Measurements from ENCODE around the gene ETS2. TPM values are rescaled to one million over a fixed set of nuclear protein-coding genes. Genes with fewer than 3 reads are reported as not detected.
"Not testable (repeated sequence)": the region's sequence is repeated elsewhere in the genome, so short reads cannot be mapped to it uniquely, and the experiment has no call there.

Gene ETS2
- total RNA-seq, 2 experiments from 2014 or later = 15.2 to 19.7 TPM

- no peak overlapping the region for H3K4me3 Mint-ChIP-seq
- no peaks in the 10 kb centered on the region for H3K27me3 Mint-ChIP-seq
- H3K27ac Mint-ChIP-seq = no peak overlapping the region
- peaks cover 4% of the 10 kb centered on the region for H3K4me1 Mint-ChIP-seq
- peaks cover 32% of the 10 kb centered on the region for H3K36me3 Mint-ChIP-seq (ENCODE audit: low read depth)
- CTCF ChIA-PET = interaction anchor here (1.0 kb wide), 1 partner anchor 159 kb away, joined by 3 read pairs; no protein-coding TSS in a partner anchor
- POLR2A ChIA-PET = no interaction called here
- H3K9me3 Mint-ChIP-seq = peaks cover 4% of the 10 kb centered on the region
- DNase-seq = no peak
These were observed 20.2 kb downstream of the ETS2 start for GRCh38 chr21:38825921-38826320.

- H3K27me3 Mint-ChIP-seq, H3K27ac Mint-ChIP-seq, DNase-seq, CTCF ChIA-PET, POLR2A ChIA-PET, H3K4me3 Mint-ChIP-seq, H3K9me3 Mint-ChIP-seq: not testable (repeated sequence)
- H3K4me1 Mint-ChIP-seq = peaks cover 15% of the 10 kb centered on the region
- peaks cover 13% of the 10 kb centered on the region for H3K36me3 Mint-ChIP-seq (ENCODE audit: low read depth)
These were observed 22.4 kb downstream of the ETS2 start for GRCh38 chr21:38828111-38828510.

GRCh38 chr21:38830671-38831525 lies 25.2 kb downstream of the ETS2 start:
- H3K36me3 Mint-ChIP-seq (ENCODE audit: low read depth) = no peaks in the 10 kb centered on the region
- ChIA-PET CTCF (interaction anchor here (1.1 to 1.6 kb wide), 2 partner anchors 12 to 26 kb away, joined by 3 to 4 read pairs; no protein-coding TSS in a partner anchor), POLR2A (no interaction called here)
- no peak overlapping the region for H3K27ac Mint-ChIP-seq
- peaks cover 15% of the 10 kb centered on the region for H3K4me1 Mint-ChIP-seq
- no peak overlapping the region for H3K4me3 Mint-ChIP-seq
- H3K9me3 Mint-ChIP-seq = peaks cover 4% of the 10 kb centered on the region
- DNase-seq = no peak
- no peaks in the 10 kb centered on the region for H3K27me3 Mint-ChIP-seq

GRCh38 chr21:38831526-38832467 lies 26.1 kb downstream of the ETS2 start:
- Mint-ChIP-seq H3K27ac (no peak overlapping the region), H3K4me3 (no peak overlapping the region), H3K9me3 (no peaks in the 10 kb centered on the region), H3K27me3 (no peaks in the 10 kb centered on the region), H3K36me3 (ENCODE audit: low read depth) (no peaks in the 10 kb centered on the region), H3K4me1 (peaks cover 15% of the 10 kb centered on the region)
- DNase-seq = peak; percentile 33
- ChIA-PET CTCF (interaction anchor here (1.0 to 1.6 kb wide), 4 partner anchors 11 to 70 kb away, joined by 3 to 4 read pairs (median 3); no protein-coding TSS in a partner anchor), POLR2A (interaction anchor here (0.6 kb wide), 1 partner anchor 12 kb away, joined by 3 read pairs; no protein-coding TSS in a partner anchor)

GRCh38 chr21:38832664-38833063 lies 26.9 kb downstream of the ETS2 start:
- no peak for DNase-seq
- H3K36me3 Mint-ChIP-seq (ENCODE audit: low read depth) = no peaks in the 10 kb centered on the region
- ChIA-PET POLR2A (no interaction called here), CTCF (interaction anchor here (1.0 to 1.6 kb wide), 3 partner anchors 21 to 71 kb away, joined by 3 to 4 read pairs (median 3); no protein-coding TSS in a partner anchor)
- no peak overlapping the region for H3K27ac Mint-ChIP-seq
- H3K9me3 Mint-ChIP-seq = no peaks in the 10 kb centered on the region
- no peak overlapping the region for H3K4me3 Mint-ChIP-seq
- no peaks in the 10 kb centered on the region for H3K27me3 Mint-ChIP-seq
- H3K4me1 Mint-ChIP-seq = peaks cover 15% of the 10 kb centered on the region

GRCh38 chr21:38833117-38833516 lies 27.4 kb downstream of the ETS2 start:
- Mint-ChIP-seq H3K36me3 (ENCODE audit: low read depth) (no peaks in the 10 kb centered on the region), H3K4me3 (no peak overlapping the region), H3K9me3 (no peaks in the 10 kb centered on the region), H3K27ac (no peak overlapping the region), H3K4me1 (peaks cover 15% of the 10 kb centered on the region), H3K27me3 (no peaks in the 10 kb centered on the region)
- no peak for DNase-seq
- ChIA-PET POLR2A (no interaction called here), CTCF (no interaction called here)

- Mint-ChIP-seq H3K27ac (no peak overlapping the region), H3K36me3 (ENCODE audit: low read depth) (no peaks in the 10 kb centered on the region), H3K4me1 (peaks cover 15% of the 10 kb centered on the region), H3K4me3 (no peak overlapping the region), H3K27me3 (no peaks in the 10 kb centered on the region), H3K9me3 (no peaks in the 10 kb centered on the region)
- ChIA-PET CTCF (no interaction called here), POLR2A (no interaction called here)
- no peak for DNase-seq
These were observed 29.0 kb downstream of the ETS2 start for GRCh38 chr21:38834725-38835124.

GRCh38 chr21:38837806-38838461 lies 32.2 kb downstream of the ETS2 start:
- Mint-ChIP-seq H3K4me3 (no peak overlapping the region), H3K36me3 (ENCODE audit: low read depth) (no peaks in the 10 kb centered on the region), H3K27ac (no peak overlapping the region), H3K9me3 (no peaks in the 10 kb centered on the region), H3K27me3 (no peaks in the 10 kb centered on the region), H3K4me1 (no peaks in the 10 kb centered on the region)
- no peak for DNase-seq
- ChIA-PET POLR2A (no interaction called here), CTCF (no interaction called here)

- no peaks in the 10 kb centered on the region for H3K27me3 Mint-ChIP-seq
- H3K9me3 Mint-ChIP-seq = no peaks in the 10 kb centered on the region
- no peaks in the 10 kb centered on the region for H3K4me1 Mint-ChIP-seq
- no peaks in the 10 kb centered on the region for H3K36me3 Mint-ChIP-seq (ENCODE audit: low read depth)
- H3K27ac Mint-ChIP-seq = no peak overlapping the region
- POLR2A ChIA-PET = no interaction called here
- CTCF ChIA-PET = interaction anchor here (1.1 kb wide), 1 partner anchor 13 kb away, joined by 4 read pairs; no protein-coding TSS in a partner anchor
- no peak for DNase-seq
- H3K4me3 Mint-ChIP-seq = no peak overlapping the region
These were observed 33.0 kb downstream of the ETS2 start for GRCh38 chr21:38838598-38839327.

- POLR2A ChIA-PET = interaction anchor here (0.6 kb wide), 1 partner anchor 139 kb away, joined by 4 read pairs; no protein-coding TSS in a partner anchor
- no peaks in the 10 kb centered on the region for H3K4me1 Mint-ChIP-seq
- no peak overlapping the region for H3K4me3 Mint-ChIP-seq
- no peak for DNase-seq
- H3K9me3 Mint-ChIP-seq = no peaks in the 10 kb centered on the region
- CTCF ChIA-PET = interaction anchor here (0.5 to 1.1 kb wide), 2 partner anchors 12 to 175 kb away, joined by 3 to 4 read pairs; no protein-coding TSS in a partner anchor
- no peaks in the 10 kb centered on the region for H3K27me3 Mint-ChIP-seq
- no peak overlapping the region for H3K27ac Mint-ChIP-seq
- H3K36me3 Mint-ChIP-seq (ENCODE audit: low read depth) = no peaks in the 10 kb centered on the region
These were observed 33.9 kb downstream of the ETS2 start for GRCh38 chr21:38839328-38840286.
